Naive B cell (primary cell): ENCODE measurements around the gene IGFALS. TPM values are rescaled to one million over a fixed set of nuclear protein-coding genes. Genes with fewer than 3 reads are reported as not detected.

Experiments
- ATAC-seq, 2 donors: fragments of 150-1000 bp; cut with Tn5 transposase; 2 replicates each; pipeline ENCODE4 v1.10.0; 2021; ENCODE audit warnings: low read depth in 2 of 2, mild to moderate bottlenecking in 2 of 2, moderate library complexity in 2 of 2
- DNase-seq: peaks from one replicate; pipeline ENCODE4 v3.0.0; 2022
- H3K27ac Mint-ChIP-seq, 6 donors: one replicate each; pipeline ENCODE4 v1.8.0; 2020 to 2022; ENCODE audit warnings: mild to moderate bottlenecking in 6 of 6, mixed read lengths in 6 of 6, moderate library complexity in 5 of 6, inconsistent platforms in 2 of 6
- H3K27me3 Mint-ChIP-seq, 3 donors: one replicate each; pipeline ENCODE4 v1.8.0; 2021 to 2022; ENCODE audit warnings: mixed read lengths in 3 of 3, mild to moderate bottlenecking in 1 of 3
- H3K36me3 Mint-ChIP-seq, 2 donors: one replicate each; pipeline ENCODE4 v1.8.0; 2020 to 2022; ENCODE audit warnings: mixed read lengths in 2 of 2, inconsistent platforms in 1 of 2, mild to moderate bottlenecking in 1 of 2
- H3K4me1 Mint-ChIP-seq, 3 donors: one replicate each; pipeline ENCODE4 v1.8.0; 2020 to 2022; ENCODE audit warnings: mixed read lengths in 3 of 3, inconsistent platforms in 1 of 3, mild to moderate bottlenecking in 1 of 3, moderate library complexity in 1 of 3
- H3K4me3 Mint-ChIP-seq, 8 donors: one replicate each; pipeline ENCODE4 v1.8.0; 2020 to 2022; ENCODE audit warnings: mild to moderate bottlenecking in 8 of 8, mixed read lengths in 8 of 8, moderate library complexity in 8 of 8, inconsistent platforms in 2 of 8
- H3K9me3 Mint-ChIP-seq, 7 donors: one replicate each; pipeline ENCODE4 v1.8.0; 2020 to 2022; ENCODE audit warnings: mixed read lengths in 7 of 7, mild to moderate bottlenecking in 5 of 7, inconsistent platforms in 2 of 7, moderate library complexity in 1 of 7
- polyA plus RNA-seq, 6 donors: library from polyadenylated mRNA; unstranded; fragments of 300-500 nt; fragmentation: Illumina TruSeq; gene quantifications; one replicate each; pipeline ENCODE4 v1.2.3, GENCODE V29; 2021; ENCODE audit warnings: low read depth in 6 of 6

IGFALS gene
- polyA plus RNA-seq, 6 donors from 2014 or later, result 0.13 TPM; not detected in 5

GRCh38 chr16:1822801-1823200, 29.3 kb upstream of the IGFALS start:
- H3K9me3 Mint-ChIP-seq, result no peaks in the 10 kb centered on the region
- no peak for DNase-seq
- H3K4me1 Mint-ChIP-seq, result peaks cover 10 to 28% (median 23%) of the 10 kb centered on the region in 3 donors
- H3K4me3 Mint-ChIP-seq, result peak overlapping the region in 2 of 8 donors; percentile 7 to 16
- no peak for ATAC-seq
- no peaks in the 10 kb centered on the region for H3K27me3 Mint-ChIP-seq
- no peak overlapping the region for H3K27ac Mint-ChIP-seq
- no peaks in the 10 kb centered on the region for H3K36me3 Mint-ChIP-seq

GRCh38 chr16:1821861-1822611, 28.5 kb upstream of the IGFALS start:
- Mint-ChIP-seq H3K27ac (no peak overlapping the region), H3K4me3 (peak overlapping the region in 1 of 8 donors; percentile 7), H3K9me3 (no peaks in the 10 kb centered on the region), H3K36me3 (no peaks in the 10 kb centered on the region), H3K27me3 (no peaks in the 10 kb centered on the region), H3K4me1 (peaks cover 5 to 23% (median 21%) of the 10 kb centered on the region in 3 donors)
- ATAC-seq (no peak), DNase-seq (no peak)

- Mint-ChIP-seq H3K4me1 (peaks cover 5 to 23% (median 20%) of the 10 kb centered on the region in 3 donors), H3K27me3 (no peaks in the 10 kb centered on the region), H3K4me3 (no peak overlapping the region), H3K9me3 (no peaks in the 10 kb centered on the region), H3K36me3 (no peaks in the 10 kb centered on the region), H3K27ac (no peak overlapping the region)
- ATAC-seq (no peak), DNase-seq (no peak)
Observed at GRCh38 chr16:1820946-1821290, 27.4 kb upstream of the IGFALS start.

- H3K27ac Mint-ChIP-seq, result no peak overlapping the region
- no peaks in the 10 kb centered on the region for H3K9me3 Mint-ChIP-seq
- peaks cover 5 to 19% (median 14%) of the 10 kb centered on the region in 3 donors for H3K4me1 Mint-ChIP-seq
- peaks cover 0 to 3% of the 10 kb centered on the region in 2 donors for H3K36me3 Mint-ChIP-seq
- no peak for DNase-seq
- H3K4me3 Mint-ChIP-seq, result no peak overlapping the region
- no peaks in the 10 kb centered on the region for H3K27me3 Mint-ChIP-seq
- ATAC-seq, result no peak
Observed at GRCh38 chr16:1820096-1820945, 26.8 kb upstream of the IGFALS start.

GRCh38 chr16:1819611-1820010, 26.1 kb upstream of the IGFALS start:
- Mint-ChIP-seq H3K4me1 (peaks cover 3 to 16% (median 10%) of the 10 kb centered on the region in 3 donors), H3K27me3 (no peaks in the 10 kb centered on the region), H3K27ac (no peak overlapping the region), H3K9me3 (no peaks in the 10 kb centered on the region), H3K36me3 (peaks cover 0 to 7% of the 10 kb centered on the region in 2 donors), H3K4me3 (no peak overlapping the region)
- no peak for DNase-seq
- no peak for ATAC-seq

GRCh38 chr16:1818873-1819525, 25.5 kb upstream of the IGFALS start:
- peaks cover 0 to 10% (median 4%) of the 10 kb centered on the region in 3 donors for H3K4me1 Mint-ChIP-seq
- no peak overlapping the region for H3K4me3 Mint-ChIP-seq
- no peak overlapping the region for H3K27ac Mint-ChIP-seq

GRCh38 chr16:1818204-1818872, 24.8 kb upstream of the IGFALS start:
- no peak for ATAC-seq
- Mint-ChIP-seq H3K4me1 (peaks cover 0 to 7% (median 3%) of the 10 kb centered on the region in 3 donors), H3K4me3 (no peak overlapping the region)

More at GRCh38 chr16:1818873-1819525, 25.5 kb upstream of the IGFALS start:
- Mint-ChIP-seq H3K36me3 (peaks cover 0 to 7% of the 10 kb centered on the region in 2 donors), H3K9me3 (no peaks in the 10 kb centered on the region), H3K27me3 (no peaks in the 10 kb centered on the region)
- no peak for DNase-seq
- ATAC-seq, result no peak

GRCh38 chr16:1817716-1818115, 24.2 kb upstream of the IGFALS start:
- Mint-ChIP-seq H3K4me3 (no peak overlapping the region), H3K36me3 (peaks cover 0 to 7% of the 10 kb centered on the region in 2 donors), H3K27me3 (no peaks in the 10 kb centered on the region), H3K27ac (no peak overlapping the region), H3K9me3 (no peaks in the 10 kb centered on the region), H3K4me1 (peaks cover 5 to 11% (median 7%) of the 10 kb centered on the region in 3 donors)
- no peak for ATAC-seq
- no peak for DNase-seq

More at GRCh38 chr16:1818204-1818872, 24.8 kb upstream of the IGFALS start:
- no peak for DNase-seq
- H3K27ac Mint-ChIP-seq, result no peak overlapping the region
- H3K27me3 Mint-ChIP-seq, result no peaks in the 10 kb centered on the region
- H3K36me3 Mint-ChIP-seq, result peaks cover 0 to 7% of the 10 kb centered on the region in 2 donors
- no peaks in the 10 kb centered on the region for H3K9me3 Mint-ChIP-seq

- no peaks in the 10 kb centered on the region for H3K9me3 Mint-ChIP-seq
- H3K27me3 Mint-ChIP-seq, result no peaks in the 10 kb centered on the region
- ATAC-seq, result no peak
- no peak for DNase-seq
- peaks cover 5 to 11% (median 7%) of the 10 kb centered on the region in 3 donors for H3K4me1 Mint-ChIP-seq
- peak overlapping the region in 1 of 8 donors; percentile 45 for H3K4me3 Mint-ChIP-seq
- H3K27ac Mint-ChIP-seq, result peak overlapping the region in 2 of 6 donors; percentile 71 to 78
- peaks cover 0 to 7% of the 10 kb centered on the region in 2 donors for H3K36me3 Mint-ChIP-seq
Observed at GRCh38 chr16:1817276-1817589, 23.7 kb upstream of the IGFALS start.

GRCh38 chr16:1816396-1817275, 23.1 kb upstream of the IGFALS start:
- Mint-ChIP-seq H3K4me1 (peaks cover 5 to 11% (median 7%) of the 10 kb centered on the region in 3 donors), H3K9me3 (no peaks in the 10 kb centered on the region), H3K4me3 (no peak overlapping the region), H3K27ac (peak overlapping the region in 1 of 6 donors; percentile 47), H3K27me3 (no peaks in the 10 kb centered on the region), H3K36me3 (peaks cover 0 to 7% of the 10 kb centered on the region in 2 donors)
- ATAC-seq (no peak), DNase-seq (no peak)

GRCh38 chr16:1815461-1815860, 22.0 kb upstream of the IGFALS start:
- H3K9me3 Mint-ChIP-seq, result no peaks in the 10 kb centered on the region
- H3K27me3 Mint-ChIP-seq, result no peaks in the 10 kb centered on the region
- DNase-seq (no peak), ATAC-seq (no peak)
- peak overlapping the region in 1 of 6 donors; percentile 65 for H3K27ac Mint-ChIP-seq
- H3K36me3 Mint-ChIP-seq, result peaks cover 0 to 7% of the 10 kb centered on the region in 2 donors
- H3K4me3 Mint-ChIP-seq, result peak overlapping the region in 2 of 8 donors; percentile 33 to 61
- H3K4me1 Mint-ChIP-seq, result peaks cover 5 to 11% (median 7%) of the 10 kb centered on the region in 3 donors

GRCh38 chr16:1812732-1813163, 19.2 kb upstream of the IGFALS start:
- peak; percentile 17 for DNase-seq
- no peaks in the 10 kb centered on the region for H3K27me3 Mint-ChIP-seq
- peak; percentile 37 to 46 for ATAC-seq
- peak overlapping the region in 1 of 6 donors; percentile 22 for H3K27ac Mint-ChIP-seq
- peaks cover 5 to 11% (median 7%) of the 10 kb centered on the region in 3 donors for H3K4me1 Mint-ChIP-seq
- no peaks in the 10 kb centered on the region for H3K9me3 Mint-ChIP-seq
- no peak overlapping the region for H3K4me3 Mint-ChIP-seq
- peaks cover 0 to 7% of the 10 kb centered on the region in 2 donors for H3K36me3 Mint-ChIP-seq
